GM23338 (cell line): ENCODE data around the gene PLCG2. TPM values are rescaled to one million over a fixed set of nuclear protein-coding genes. Genes with fewer than 3 reads are reported as not detected.

ENCODE experiments used
- ATAC-seq: fragments of 200-7000 bp; cut with Tn5 transposase; 3 replicates; pipeline ENCODE4 v1.9.1; 2020
- DNase-seq: peaks from one replicate; pipeline ENCODE4 v3.0.0-alpha.2; 2015; ENCODE audit warnings: low spot score
- H2AFZ ChIP-seq: fragments of 200-600 bp; sonication (generic); 2 replicates; pipeline ENCODE4 v1.8.0; 2016; ENCODE audit warnings: antibody characterized with exemption, mild to moderate bottlenecking, moderate library complexity
- H3F3A ChIP-seq: fragments of 200-600 bp; sonication (generic); replicated peaks from 2 replicates; pipeline ENCODE4 v1.8.0; 2017; ENCODE audit warnings: antibody characterized with exemption, mixed run types, low read depth
- H3K27ac ChIP-seq: fragments of 200-600 bp; sonication (generic); 2 replicates; pipeline ENCODE4 v1.6.1; 2016; ENCODE audit warnings: low read depth
- H3K27me3 ChIP-seq: fragments of 200-600 bp; sonication (generic); 2 replicates; pipeline ENCODE4 v1.8.0; 2016; ENCODE audit warnings: mild to moderate bottlenecking, mixed run types, moderate library complexity; ENCODE audit not compliant: insufficient read depth
- H3K36me3 ChIP-seq: fragments of 200-600 bp; sonication (generic); 2 replicates; pipeline ENCODE4 v1.8.0; 2016; ENCODE audit warnings: mild to moderate bottlenecking; ENCODE audit not compliant: insufficient read depth
- H3K4me1 ChIP-seq: fragments of 200-600 bp; sonication (generic); 2 replicates; pipeline ENCODE4 v1.8.0; 2016; ENCODE audit warnings: mild to moderate bottlenecking, moderate library complexity; ENCODE audit not compliant: insufficient read depth
- H3K4me2 ChIP-seq: fragments of 200-600 bp; sonication (generic); 2 replicates; pipeline ENCODE4 v1.7.1; 2017; ENCODE audit warnings: mixed run types
- H3K4me3 ChIP-seq: fragments of 200-600 bp; sonication (generic); 2 replicates; pipeline ENCODE4 v1.6.1; 2016; ENCODE audit warnings: mixed run types
- H3K79me2 ChIP-seq: fragments of 200-600 bp; sonication (generic); replicated peaks from 2 replicates; pipeline ENCODE4 v1.8.0; 2017; ENCODE audit warnings: mild to moderate bottlenecking; ENCODE audit not compliant: insufficient read depth
- H3K9me2 ChIP-seq: fragments of 200-600 bp; sonication (generic); 2 replicates; pipeline ENCODE4 v1.8.0; 2017; ENCODE audit not compliant: insufficient read depth
- H4K20me1 ChIP-seq: fragments of 200-600 bp; sonication (generic); replicated peaks from 2 replicates; pipeline ENCODE4 v1.8.0; 2017; ENCODE audit warnings: mild to moderate bottlenecking; ENCODE audit not compliant: insufficient read depth
- H3K27ac Mint-ChIP-seq: 2 replicates; pipeline ENCODE4 v1.8.0; 2020; ENCODE audit warnings: inconsistent platforms, mild to moderate bottlenecking, moderate library complexity, mixed read lengths
- H3K27me3 Mint-ChIP-seq: 3 replicates; pipeline ENCODE4 v1.8.0; 2022; ENCODE audit warnings: low read depth, mild to moderate bottlenecking, moderate library complexity, mixed read lengths, inconsistent platforms; ENCODE audit not compliant: insufficient read depth, poor library complexity
- H3K36me3 Mint-ChIP-seq: 3 replicates; pipeline ENCODE4 v1.8.0; 2021; ENCODE audit warnings: low read depth, mild to moderate bottlenecking, inconsistent platforms, moderate library complexity, mixed read lengths
- H3K4me1 Mint-ChIP-seq: 3 replicates; pipeline ENCODE4 v1.8.0; 2020; ENCODE audit warnings: mild to moderate bottlenecking, inconsistent platforms, mixed read lengths
- H3K4me3 Mint-ChIP-seq: 3 replicates; pipeline ENCODE4 v1.8.0; 2021; ENCODE audit warnings: moderate library complexity, mild to moderate bottlenecking, inconsistent platforms, mixed read lengths
- H3K9me3 Mint-ChIP-seq: 3 replicates; pipeline ENCODE4 v1.8.0; 2020; ENCODE audit warnings: moderate library complexity, mild to moderate bottlenecking, inconsistent platforms, mixed read lengths
- CREB1 ChIP-seq: fragments of 250-450 bp; sonication (Bioruptor Pico); IDR thresholded peaks from 2 replicates; pipeline ENCODE4 v1.5.0; 2020; ENCODE audit warnings: low read depth, mild to moderate bottlenecking, moderate library complexity
- NANOG ChIP-seq: IDR thresholded peaks from 2 replicates; pipeline ENCODE4 v1.6.1; 2016; ENCODE audit warnings: antibody characterized with exemption, borderline replicate concordance
- POLR2AphosphoS5 ChIP-seq: IDR thresholded peaks from 2 replicates; pipeline ENCODE4 v1.6.1; 2016; ENCODE audit warnings: antibody characterized with exemption, low read depth
- ZNF114 ChIP-seq: fragments of 250-450 bp; sonication (Bioruptor Pico); IDR thresholded peaks from 2 replicates; pipeline ENCODE4 v1.5.0; 2020; ENCODE audit warnings: mild to moderate bottlenecking, moderate library complexity
- ZNF331 ChIP-seq: fragments of 250-450 bp; sonication (Bioruptor Pico); IDR thresholded peaks from 2 replicates; pipeline ENCODE4 v1.5.0; 2020; ENCODE audit warnings: low read depth, mild to moderate bottlenecking, moderate library complexity
- polyA plus RNA-seq: library from polyadenylated mRNA; unstranded; fragments of >200 nt; fragmentation: Nextera tagmentation; extraction: Ambion mirVana; gene quantifications from 2 replicates; pipeline ENCODE4 v1.2.1, GENCODE V29; 2016
- total RNA-seq: library from RNA; depleted of rRNA; stranded (reverse); fragments of >200 nt; shearing (Covaris generic); gene quantifications from 2 replicates; pipeline ENCODE4 v1.2.3, GENCODE V29; 2014
- TF ChIP-seq, protein P1 (sequence below), 2 experiments: fragments of 200-600 bp in 1 of 2; sonication (generic) in 1 of 2; conservative IDR thresholded peaks; 2 replicates each; pipeline versions ENCODE4 v1.5.1 to v1.6.1; 2016 to 2017; ENCODE audit warnings: antibody characterized with exemption in 2 of 2, low read depth in 2 of 2, mild to moderate bottlenecking in 2 of 2, moderate library complexity in 1 of 2
- TF ChIP-seq, protein P2 (sequence below): IDR thresholded peaks from 2 replicates; pipeline ENCODE4 v1.6.1; 2016; ENCODE audit warnings: antibody characterized with exemption

PLCG2 gene
- total and polyA plus RNA-seq, 2 experiments from 2014 or later: 2.4 to 5.9 TPM

DNA sequence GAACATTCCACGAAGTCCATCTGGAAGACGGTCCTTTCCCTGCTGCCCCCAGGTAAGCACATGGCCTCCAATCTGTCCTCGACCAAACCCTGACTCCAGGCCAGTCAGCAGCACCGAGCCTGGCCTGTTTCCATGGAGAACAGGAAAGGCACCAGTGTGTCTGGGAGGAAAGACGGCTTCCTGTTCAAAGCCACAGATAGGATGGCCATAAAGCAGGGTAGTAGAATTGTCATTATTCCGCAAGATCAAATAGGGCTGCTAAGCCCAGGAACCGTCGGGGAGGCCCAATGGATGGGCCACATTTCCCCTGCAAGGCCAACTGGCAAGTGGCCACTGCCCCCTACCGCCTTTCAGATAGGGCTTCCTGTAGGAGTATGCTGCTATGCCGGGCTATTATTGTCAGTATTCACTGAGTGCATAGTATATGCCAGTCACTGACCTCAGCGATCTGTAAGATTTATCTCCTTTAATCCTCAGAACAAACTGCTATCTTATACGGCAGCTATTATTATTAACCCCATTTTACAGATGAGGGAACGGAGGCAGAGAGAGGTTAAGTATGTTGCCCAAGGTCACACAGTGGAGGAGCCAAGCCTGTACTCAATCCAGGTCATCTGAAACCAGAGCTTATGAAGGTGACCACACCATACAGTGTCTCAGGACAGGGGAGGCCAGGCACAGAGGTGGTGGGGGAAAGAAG is 23.0 kb upstream of the PLCG2 start:
- Histone ChIP-seq H3K9me2 (no peaks in the 10 kb centered on the region), H3K27ac (no peak overlapping the region), H3K27me3 (no peaks in the 10 kb centered on the region), H3K4me2 (no peak overlapping the region), H2AFZ (no peak overlapping the region), H3K4me1 (no peaks in the 10 kb centered on the region), H3K79me2 (no peaks in the 10 kb centered on the region), H3K4me3 (no peak overlapping the region), H3K36me3 (no peaks in the 10 kb centered on the region), H3F3A (no peaks in the 10 kb centered on the region), H4K20me1 (no peaks in the 10 kb centered on the region)
- Mint-ChIP-seq H3K4me3 (no peak overlapping the region), H3K4me1 (peaks cover 2% of the 10 kb centered on the region; the same call in 2 of the 3 replicates), H3K9me3 (no peaks in the 10 kb centered on the region), H3K36me3 (no peaks in the 10 kb centered on the region), H3K27ac (no peak overlapping the region), H3K27me3 (peaks cover 3% of the 10 kb centered on the region)
- DNase-seq: peak; percentile 12
- TF ChIP-seq, protein P1, sequence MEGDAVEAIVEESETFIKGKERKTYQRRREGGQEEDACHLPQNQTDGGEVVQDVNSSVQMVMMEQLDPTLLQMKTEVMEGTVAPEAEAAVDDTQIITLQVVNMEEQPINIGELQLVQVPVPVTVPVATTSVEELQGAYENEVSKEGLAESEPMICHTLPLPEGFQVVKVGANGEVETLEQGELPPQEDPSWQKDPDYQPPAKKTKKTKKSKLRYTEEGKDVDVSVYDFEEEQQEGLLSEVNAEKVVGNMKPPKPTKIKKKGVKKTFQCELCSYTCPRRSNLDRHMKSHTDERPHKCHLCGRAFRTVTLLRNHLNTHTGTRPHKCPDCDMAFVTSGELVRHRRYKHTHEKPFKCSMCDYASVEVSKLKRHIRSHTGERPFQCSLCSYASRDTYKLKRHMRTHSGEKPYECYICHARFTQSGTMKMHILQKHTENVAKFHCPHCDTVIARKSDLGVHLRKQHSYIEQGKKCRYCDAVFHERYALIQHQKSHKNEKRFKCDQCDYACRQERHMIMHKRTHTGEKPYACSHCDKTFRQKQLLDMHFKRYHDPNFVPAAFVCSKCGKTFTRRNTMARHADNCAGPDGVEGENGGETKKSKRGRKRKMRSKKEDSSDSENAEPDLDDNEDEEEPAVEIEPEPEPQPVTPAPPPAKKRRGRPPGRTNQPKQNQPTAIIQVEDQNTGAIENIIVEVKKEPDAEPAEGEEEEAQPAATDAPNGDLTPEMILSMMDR (conservative IDR thresholded peaks at IDR 0.05; ENCODE audit: low read depth in 2 of 2): peak in 1 of 2 experiments; percentile 33; a peak in 2 of 4 replicates
- TF ChIP-seq ZNF331: no peak
- no peak for ATAC-seq

DNA sequence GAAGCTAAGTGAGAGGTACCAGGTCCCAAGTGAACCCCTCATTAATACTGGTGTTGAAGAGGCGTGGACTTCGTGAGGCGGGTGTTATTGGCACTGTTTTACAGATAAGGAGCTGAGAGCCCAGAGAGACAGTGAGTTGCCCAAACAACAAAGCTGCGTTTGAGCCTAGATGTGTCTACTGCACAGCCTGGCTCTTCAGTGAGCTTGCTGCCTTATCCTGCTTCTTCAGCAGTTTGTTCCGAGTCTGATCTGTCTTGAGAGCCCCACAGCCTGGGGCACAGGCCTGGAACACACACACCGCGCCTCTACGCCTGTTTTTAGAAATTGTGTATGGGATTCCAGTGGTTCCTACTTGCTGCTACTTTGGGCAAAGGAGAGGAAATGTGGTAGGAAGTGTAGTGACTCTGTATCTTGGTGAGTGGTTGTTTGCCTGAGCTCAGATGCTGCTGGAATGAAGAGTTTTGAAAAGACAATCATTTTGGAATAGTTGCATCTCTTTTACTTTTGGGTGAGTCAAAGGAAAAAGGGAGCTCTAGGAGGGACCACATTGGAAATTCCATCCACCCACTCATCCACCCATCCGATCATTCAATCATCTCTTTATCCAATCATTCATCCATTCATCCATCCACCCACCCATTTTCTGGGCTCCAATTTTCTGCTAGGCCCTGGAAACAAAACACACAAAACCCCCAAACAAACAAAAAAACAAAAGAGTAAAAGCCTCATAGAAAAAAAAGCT is 22.3 kb upstream of the PLCG2 start:
- Mint-ChIP-seq H3K9me3 (no peaks in the 10 kb centered on the region), H3K36me3 (no peaks in the 10 kb centered on the region), H3K27me3 (peaks cover 3% of the 10 kb centered on the region), H3K4me1 (peaks cover 2% of the 10 kb centered on the region; the same call in 2 of the 3 replicates), H3K27ac (no peak overlapping the region), H3K4me3 (no peak overlapping the region)
- H3K4me3 ChIP-seq: no peak overlapping the region
- H3F3A ChIP-seq: no peaks in the 10 kb centered on the region
- DNase-seq (no peak), ATAC-seq (no peak)
- H3K9me2 ChIP-seq: no peaks in the 10 kb centered on the region
- no peak overlapping the region for H3K4me2 ChIP-seq
- no peaks in the 10 kb centered on the region for H3K79me2 ChIP-seq
- TF ChIP-seq CREB1 (CRISPR knock-in tag): no peak
- TF ChIP-seq NANOG: no peak
- TF ChIP-seq ZNF331: no peak
- no peak for TF ChIP-seq ZNF114 (CRISPR knock-in tag)
- H4K20me1 ChIP-seq: no peaks in the 10 kb centered on the region
- no peak overlapping the region for H2AFZ ChIP-seq
- no peaks in the 10 kb centered on the region for H3K4me1 ChIP-seq
- no peaks in the 10 kb centered on the region for H3K27me3 ChIP-seq
- H3K36me3 ChIP-seq: no peaks in the 10 kb centered on the region
- H3K27ac ChIP-seq: no peak overlapping the region

DNA sequence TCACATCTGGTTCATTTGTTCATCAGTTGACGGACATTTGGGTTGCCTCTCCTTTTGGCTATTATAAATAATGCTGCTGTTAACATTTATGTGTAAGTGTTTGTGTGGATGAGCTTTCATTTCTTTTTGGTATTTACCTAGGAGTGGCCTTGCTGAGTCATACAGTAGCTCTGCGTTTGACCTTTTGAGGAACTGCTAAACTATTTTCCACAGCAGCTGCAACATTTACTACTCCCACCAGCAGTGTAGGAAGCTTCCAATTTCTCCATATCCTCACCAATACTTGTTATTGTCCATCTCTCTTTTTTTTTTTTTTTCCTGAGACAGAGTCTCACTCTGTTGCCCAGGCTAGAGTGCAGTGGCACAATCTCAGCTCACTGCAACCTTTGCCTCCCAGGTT is 20.7 kb upstream of the PLCG2 start:
- DNase-seq: no peak
- Histone ChIP-seq H3K27ac (no peak overlapping the region), H3K4me3 (no peak overlapping the region), H3K79me2 (no peaks in the 10 kb centered on the region), H4K20me1 (no peaks in the 10 kb centered on the region), H3K27me3 (no peaks in the 10 kb centered on the region), H3K36me3 (no peaks in the 10 kb centered on the region), H2AFZ (no peak overlapping the region), H3K4me1 (no peaks in the 10 kb centered on the region), H3F3A (no peaks in the 10 kb centered on the region), H3K4me2 (no peak overlapping the region), H3K9me2 (no peaks in the 10 kb centered on the region)
- Mint-ChIP-seq H3K36me3 (no peaks in the 10 kb centered on the region), H3K27me3 (peaks cover 5% of the 10 kb centered on the region), H3K9me3 (no peaks in the 10 kb centered on the region), H3K4me1 (no peaks in the 10 kb centered on the region), H3K27ac (no peak overlapping the region), H3K4me3 (no peak overlapping the region)
- no peak for ATAC-seq
- TF ChIP-seq POLR2AphosphoS5: no peak
- TF ChIP-seq, protein P2, sequence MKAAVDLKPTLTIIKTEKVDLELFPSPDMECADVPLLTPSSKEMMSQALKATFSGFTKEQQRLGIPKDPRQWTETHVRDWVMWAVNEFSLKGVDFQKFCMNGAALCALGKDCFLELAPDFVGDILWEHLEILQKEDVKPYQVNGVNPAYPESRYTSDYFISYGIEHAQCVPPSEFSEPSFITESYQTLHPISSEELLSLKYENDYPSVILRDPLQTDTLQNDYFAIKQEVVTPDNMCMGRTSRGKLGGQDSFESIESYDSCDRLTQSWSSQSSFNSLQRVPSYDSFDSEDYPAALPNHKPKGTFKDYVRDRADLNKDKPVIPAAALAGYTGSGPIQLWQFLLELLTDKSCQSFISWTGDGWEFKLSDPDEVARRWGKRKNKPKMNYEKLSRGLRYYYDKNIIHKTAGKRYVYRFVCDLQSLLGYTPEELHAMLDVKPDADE: no peak
- TF ChIP-seq NANOG: no peak
- TF ChIP-seq CREB1 (CRISPR knock-in tag): no peak
